HepG2 (cell line): Measurements from ENCODE around the gene TXNIP. TPM values are rescaled to one million over a fixed set of nuclear protein-coding genes. Genes with fewer than 3 reads are reported as not detected.

Experiments used
- ELF1 ChIP-seq: sonication (generic); formaldehyde crosslinking; IDR thresholded peaks from 2 replicates; pipeline ENCODE4 v1.4.0; 2020; ENCODE audit warnings: missing genetic modification reagents
- GATAD2A ChIP-seq: IDR thresholded peaks from 2 replicates; pipeline ENCODE4 v1.6.1; 2016
- PHB2 ChIP-seq: fragments of 450-650 bp; IDR thresholded peaks from 2 replicates; pipeline ENCODE4 v1.6.1; 2018; ENCODE audit not compliant: partially characterized antibody
- POGZ ChIP-seq: sonication (generic); formaldehyde crosslinking; IDR thresholded peaks from 2 replicates; pipeline ENCODE4 v1.4.0; 2020; ENCODE audit warnings: mild to moderate bottlenecking, missing genetic modification reagents
- RFX1 ChIP-seq: fragments of 450-650 bp; IDR thresholded peaks from 2 replicates; pipeline ENCODE4 v1.6.1; 2017
- RFX3 ChIP-seq: IDR thresholded peaks from 2 replicates; pipeline ENCODE4 v1.6.1; 2016; ENCODE audit warnings: missing biosample characterization, missing genetic modification reagents
- RXRB ChIP-seq: IDR thresholded peaks from 2 replicates; pipeline ENCODE4 v1.6.1; 2016; ENCODE audit warnings: borderline replicate concordance, missing genetic modification reagents, missing compliant biosample characterization
- SP1 ChIP-seq, 2 experiments: fragments of 450-650 bp in 1 of 2; sonication (generic) in 1 of 2; formaldehyde crosslinking in 1 of 2; IDR thresholded peaks; 2 replicates each; pipeline versions ENCODE4 v1.4.0 to v1.6.1; 2016 to 2020; ENCODE audit warnings: missing genetic modification reagents in 1 of 2
- TRIM22 ChIP-seq: fragments of 450-650 bp; IDR thresholded peaks from 2 replicates; pipeline ENCODE4 v1.6.1; 2017
- ZBTB21 ChIP-seq: sonication (generic); formaldehyde crosslinking; IDR thresholded peaks from 2 replicates; pipeline ENCODE4 v1.4.0; 2020; ENCODE audit warnings: missing genetic modification reagents
- ZNF510 ChIP-seq: sonication (generic); formaldehyde crosslinking; IDR thresholded peaks from 2 replicates; pipeline ENCODE4 v1.4.0; 2020; ENCODE audit warnings: low read depth, mild to moderate bottlenecking, missing genetic modification reagents
- ZNF546 ChIP-seq: sonication (generic); formaldehyde crosslinking; conservative IDR thresholded peaks from 2 replicates; pipeline ENCODE4 v1.8.1; 2023; ENCODE audit warnings: mild to moderate bottlenecking, missing genetic modification reagents
- ZNF792 ChIP-seq: IDR thresholded peaks from 2 replicates; pipeline ENCODE4 v1.6.1; 2016
- polyA plus RNA-seq, 8 experiments: library from polyadenylated mRNA; depleted of rRNA in 3 of 8; stranded (reverse) in 7 of 8; unstranded in 1 of 8; fragments of >200 nt; fragmentation: Illumina TruSeq in 4 of 8; extraction: Trizol in 4 of 8; gene quantifications; 2 replicates each; pipeline versions ENCODE4 v1.2.1 to v1.2.3, GENCODE V29; 2011 to 2016; ENCODE audit warnings: low read depth in 4 of 8, missing spikeins in 1 of 8, mixed read lengths in 1 of 8; ENCODE audit not compliant: insufficient read depth in 1 of 8
- total RNA-seq, 5 experiments: library from RNA; depleted of rRNA; stranded (reverse); fragments of >200 nt; fragmentation: Illumina TruSeq; extraction: Trizol; gene quantifications; 2 replicates each; pipeline ENCODE4 v1.2.3, GENCODE V29; 2016; ENCODE audit warnings: low read depth in 1 of 5

TXNIP gene
- total and polyA plus RNA-seq, 2 of the 13 experiments (the other 11 are each of a cell fraction or from before 2014, with no cell fraction given), result 24.4 to 237 TPM

GRCh38 chr1:145963265-145964019 is 32.9 kb downstream of the TXNIP start (continued):
- TF ChIP-seq RFX1 (peak; percentile 52), TRIM22 (no peak), ZBTB21 (CRISPR knock-in tag) (no peak), ZNF546 (CRISPR knock-in tag) (no peak), GATAD2A (CRISPR knock-in tag) (no peak), POGZ (CRISPR knock-in tag) (no peak), RXRB (CRISPR knock-in tag) (no peak), ZNF510 (CRISPR knock-in tag) (no peak), PHB2 (no peak), SP1 (IDR thresholded peaks at IDR 0.05) (no peak), SP1 (CRISPR knock-in tag; IDR thresholded peaks at IDR 0.05) (no peak), ZNF792 (no peak), RFX3 (CRISPR knock-in tag) (peak; percentile 58), ELF1 (no peak)
